ENCODE results near the gene SMIM44. TPM values are rescaled to one million over a fixed set of nuclear protein-coding genes. Genes with fewer than 3 reads are reported as not detected.

The SMIM44 gene
- total RNA-seq, 1 donor from 2014 or later, result not detected

GRCh38 chr19:3477506-3477905, 5.7 kb downstream of the SMIM44 start:
- no peak for DNase-seq (ENCODE audit: low spot score)

- no peak for DNase-seq (ENCODE audit: low spot score)
These were observed 6.4 kb downstream of the SMIM44 start for GRCh38 chr19:3476830-3477229.

- no peak for DNase-seq (ENCODE audit: low spot score)
These were observed 7.8 kb downstream of the SMIM44 start for GRCh38 chr19:3475449-3475848.

- DNase-seq (ENCODE audit: low spot score), result no peak
These were observed 8.6 kb downstream of the SMIM44 start for GRCh38 chr19:3474614-3475013.

- DNase-seq (ENCODE audit: low spot score), result no peak
These were observed 9.2 kb downstream of the SMIM44 start for GRCh38 chr19:3474010-3474409.

- no peak for DNase-seq (ENCODE audit: low spot score)
These were observed 11.1 kb downstream of the SMIM44 start for GRCh38 chr19:3471954-3472655.

- DNase-seq (ENCODE audit: low spot score), result no peak
These were observed 12.6 kb downstream of the SMIM44 start for GRCh38 chr19:3470500-3471128.

GRCh38 chr19:3469638-3470499, 13.4 kb downstream of the SMIM44 start:
- DNase-seq (ENCODE audit: low spot score), result no peak

- no peak for DNase-seq (ENCODE audit: low spot score)
These were observed 15.0 kb downstream of the SMIM44 start for GRCh38 chr19:3468211-3468610.

- DNase-seq (ENCODE audit: low spot score), result no peak
These were observed 15.6 kb downstream of the SMIM44 start for GRCh38 chr19:3467437-3468198.

- DNase-seq (ENCODE audit: low spot score), result peak; percentile 42
These were observed 16.6 kb downstream of the SMIM44 start for GRCh38 chr19:3466635-3467034.

GRCh38 chr19:3465552-3465951, 17.7 kb downstream of the SMIM44 start:
- DNase-seq (ENCODE audit: low spot score), result no peak

GRCh38 chr19:3464587-3465235, 18.5 kb downstream of the SMIM44 start:
- no peak for DNase-seq (ENCODE audit: low spot score)

GRCh38 chr19:3463714-3464586, 19.3 kb downstream of the SMIM44 start:
- DNase-seq (ENCODE audit: low spot score), result no peak

GRCh38 chr19:3462991-3463713, 20.1 kb downstream of the SMIM44 start:
- DNase-seq (ENCODE audit: low spot score), result no peak

- no peak for DNase-seq (ENCODE audit: low spot score)
These were observed 23.2 kb downstream of the SMIM44 start for GRCh38 chr19:3459965-3460582.

- peak; percentile 98 for DNase-seq (ENCODE audit: low spot score)
These were observed 24.0 kb downstream of the SMIM44 start for GRCh38 chr19:3459089-3459881.
